Measurements from ENCODE around the gene RIPK4.
A peak's percentile ranks its signal among the peaks of the same experiment; 100 is the strongest.

RIPK4 gene

GRCh38 chr21:41766883-41767605 lies at the start of gene RIPK4:
Gene RIPK4 (minus strand): TSS chr21:41767052. CDS start chr21:41767041, 11 bp downstream.
- peak; percentile 63 for DNase-seq (ENCODE audit: low read depth)
- TF ChIP-seq, protein P1, sequence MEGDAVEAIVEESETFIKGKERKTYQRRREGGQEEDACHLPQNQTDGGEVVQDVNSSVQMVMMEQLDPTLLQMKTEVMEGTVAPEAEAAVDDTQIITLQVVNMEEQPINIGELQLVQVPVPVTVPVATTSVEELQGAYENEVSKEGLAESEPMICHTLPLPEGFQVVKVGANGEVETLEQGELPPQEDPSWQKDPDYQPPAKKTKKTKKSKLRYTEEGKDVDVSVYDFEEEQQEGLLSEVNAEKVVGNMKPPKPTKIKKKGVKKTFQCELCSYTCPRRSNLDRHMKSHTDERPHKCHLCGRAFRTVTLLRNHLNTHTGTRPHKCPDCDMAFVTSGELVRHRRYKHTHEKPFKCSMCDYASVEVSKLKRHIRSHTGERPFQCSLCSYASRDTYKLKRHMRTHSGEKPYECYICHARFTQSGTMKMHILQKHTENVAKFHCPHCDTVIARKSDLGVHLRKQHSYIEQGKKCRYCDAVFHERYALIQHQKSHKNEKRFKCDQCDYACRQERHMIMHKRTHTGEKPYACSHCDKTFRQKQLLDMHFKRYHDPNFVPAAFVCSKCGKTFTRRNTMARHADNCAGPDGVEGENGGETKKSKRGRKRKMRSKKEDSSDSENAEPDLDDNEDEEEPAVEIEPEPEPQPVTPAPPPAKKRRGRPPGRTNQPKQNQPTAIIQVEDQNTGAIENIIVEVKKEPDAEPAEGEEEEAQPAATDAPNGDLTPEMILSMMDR (IDR thresholded peaks at IDR 0.05; ENCODE audit: insufficient read depth, low read depth, low read length, missing control alignments), result no peak
- peak within 1 kb of the TSS; percentile 43 for H3K4me3 ChIP-seq (ENCODE audit: low read depth, low read length)

GRCh38 chr21:41815652-41816582 lies 49.1 kb upstream of the RIPK4 start:
- H3K4me3 ChIP-seq (ENCODE audit: low read depth, low read length), result no peak overlapping the region
- no peak for DNase-seq (ENCODE audit: low read depth)
- TF ChIP-seq, protein P1 (IDR thresholded peaks at IDR 0.05; ENCODE audit: insufficient read depth, low read depth, low read length, missing control alignments), result no peak

DNA sequence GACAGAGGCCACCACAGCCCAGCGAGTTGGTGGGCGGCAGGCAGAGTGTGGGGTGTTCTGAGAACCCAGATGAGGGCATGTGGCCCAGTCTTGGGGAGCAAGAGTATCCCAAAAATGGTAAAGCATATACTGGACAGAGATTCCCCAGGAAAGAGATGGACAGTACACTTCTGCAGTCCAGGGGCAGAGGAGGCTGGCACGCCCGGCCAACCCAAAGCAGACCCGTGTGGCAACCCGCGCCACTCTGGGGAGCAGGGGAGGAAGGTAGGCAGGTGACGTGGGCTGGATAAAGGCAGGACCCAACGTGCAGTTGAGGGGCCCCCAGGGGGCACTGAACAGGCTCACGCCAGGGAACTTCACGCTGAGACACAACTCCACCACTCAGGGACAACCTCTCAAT lies 46.4 kb upstream of the RIPK4 start:
- TF ChIP-seq, protein P1 (IDR thresholded peaks at IDR 0.05; ENCODE audit: insufficient read depth, low read depth, low read length, missing control alignments), result no peak
- DNase-seq (ENCODE audit: low read depth), result no peak
- no peak overlapping the region for H3K4me3 ChIP-seq (ENCODE audit: low read depth, low read length)

- no peak for DNase-seq (ENCODE audit: low read depth)
- TF ChIP-seq, protein P1 (IDR thresholded peaks at IDR 0.05; ENCODE audit: insufficient read depth, low read depth, low read length, missing control alignments), result no peak
- H3K4me3 ChIP-seq (ENCODE audit: low read depth, low read length), result no peak overlapping the region
Measured at GRCh38 chr21:41812679-41813078, 45.8 kb upstream of the RIPK4 start.

- TF ChIP-seq, protein P1 (IDR thresholded peaks at IDR 0.05; ENCODE audit: insufficient read depth, low read depth, low read length, missing control alignments), result no peak
- DNase-seq (ENCODE audit: low read depth), result no peak
- H3K4me3 ChIP-seq (ENCODE audit: low read depth, low read length), result no peak overlapping the region
Measured at GRCh38 chr21:41810597-41810932, 43.7 kb upstream of the RIPK4 start.

- DNase-seq (ENCODE audit: low read depth), result no peak
- TF ChIP-seq, protein P1 (IDR thresholded peaks at IDR 0.05; ENCODE audit: insufficient read depth, low read depth, low read length, missing control alignments), result no peak
- H3K4me3 ChIP-seq (ENCODE audit: low read depth, low read length), result no peak overlapping the region
Measured at GRCh38 chr21:41809891-41810596, 43.2 kb upstream of the RIPK4 start.

Data from GM12865 (cell line).